Kidney capillary endothelial cell (primary cell): ENCODE results near the gene TUBGCP3.

Source experiments
- DNase-seq: peaks from one replicate; pipeline ENCODE4 v3.0.0-alpha.2; 2018; ENCODE audit warnings: low spot score

Gene TUBGCP3

DNA sequence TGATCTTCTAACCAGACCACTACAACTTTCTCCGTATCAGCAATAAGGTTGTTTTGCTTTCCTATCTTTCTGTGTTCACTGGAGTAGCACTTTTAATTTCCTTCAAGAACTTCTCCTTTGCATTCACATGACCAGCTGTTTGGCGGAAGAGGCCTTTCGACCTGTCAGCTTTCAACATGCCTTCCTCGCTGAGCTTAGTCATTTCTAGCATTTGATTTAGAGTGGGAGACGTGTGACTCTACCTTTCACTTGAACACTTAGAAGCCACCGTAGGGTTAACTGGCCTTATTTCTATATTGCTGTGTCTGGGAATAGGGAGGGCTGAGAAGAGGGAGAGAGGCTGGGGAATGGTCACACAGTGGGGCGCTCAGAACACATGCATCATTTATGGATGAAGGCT is 104.7 kb downstream of the TUBGCP3 start:
- no peak for DNase-seq

DNA sequence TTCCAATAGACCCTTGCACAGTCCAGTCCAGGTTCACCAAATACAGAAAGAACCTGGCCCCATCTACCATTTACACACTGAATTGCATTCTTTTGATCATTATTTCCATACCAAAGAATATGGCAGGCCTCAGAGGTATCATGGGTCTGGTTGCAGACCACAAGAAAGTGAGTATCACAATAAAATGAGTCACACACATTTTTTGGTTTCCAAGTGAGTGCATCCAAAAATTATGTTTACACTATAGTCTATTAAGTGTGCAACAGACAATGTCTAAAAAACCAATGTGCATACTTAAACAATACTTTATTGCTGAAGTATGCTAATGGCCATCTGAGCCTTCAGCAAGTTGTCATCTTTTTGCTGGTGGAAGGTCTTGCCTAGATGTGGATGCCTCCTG is 106.5 kb downstream of the TUBGCP3 start:
- no peak for DNase-seq

DNA sequence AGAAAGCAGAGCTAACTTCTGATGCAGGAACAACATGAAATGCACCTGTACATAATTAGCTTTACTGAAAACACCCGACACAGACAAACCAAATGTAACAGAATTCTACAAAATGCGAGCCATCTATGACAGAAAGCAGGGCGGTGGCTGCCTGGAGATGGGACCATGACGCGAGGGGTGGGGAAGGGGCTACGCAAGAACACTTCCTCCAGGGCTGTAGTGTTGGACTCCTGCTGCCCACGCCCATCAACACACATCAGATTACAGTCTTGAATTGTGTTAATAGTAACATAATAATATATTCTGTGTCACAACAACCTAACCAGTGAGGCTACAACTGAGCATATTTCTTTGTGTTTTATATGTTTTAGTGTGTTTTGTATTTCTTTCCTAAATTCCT is 108.6 kb downstream of the TUBGCP3 start:
- DNase-seq = no peak

DNA sequence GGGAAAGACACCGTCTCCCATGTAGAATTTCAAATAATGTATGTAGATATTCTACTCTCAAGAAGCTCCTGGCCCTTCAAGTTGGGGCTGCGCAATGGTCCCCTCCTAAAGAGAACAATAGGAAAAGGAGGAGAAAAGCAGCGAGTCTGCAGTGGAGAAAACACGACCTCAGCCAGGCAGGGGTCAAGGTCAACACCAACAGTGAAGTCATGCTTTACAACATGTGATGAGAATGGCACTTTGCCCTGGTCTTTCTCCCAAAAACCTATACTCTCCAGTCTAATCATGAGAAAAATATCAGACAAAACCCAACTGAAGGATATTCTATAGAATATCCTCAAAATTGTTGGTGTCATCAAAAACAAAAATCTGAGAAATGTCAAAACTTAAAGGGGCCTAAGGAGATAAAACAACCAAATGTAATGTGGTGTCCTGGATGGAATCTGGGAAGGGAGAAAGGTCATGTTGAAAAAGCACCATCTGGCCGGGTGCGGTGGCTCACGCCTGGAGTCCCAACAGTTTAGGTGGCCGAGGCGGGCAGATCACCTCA is 110.8 kb downstream of the TUBGCP3 start:
- no peak for DNase-seq

DNA sequence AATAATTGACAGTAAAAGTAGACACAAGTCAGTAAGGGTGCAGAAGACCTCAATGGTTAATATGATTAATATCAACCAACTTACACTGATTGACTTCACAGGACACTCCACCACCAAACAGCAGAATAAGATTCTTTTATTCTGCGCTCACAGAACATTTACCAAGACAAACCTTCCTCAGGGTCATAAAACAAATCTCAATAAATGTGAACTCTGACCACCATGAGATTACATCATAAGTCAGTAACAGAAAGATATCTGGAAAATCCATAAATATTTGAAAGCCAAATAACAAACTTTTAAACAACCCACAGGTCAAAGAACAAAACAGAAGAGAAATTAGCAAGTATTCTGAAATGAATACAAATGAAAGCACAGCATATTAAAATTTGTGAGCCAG is 112.1 kb downstream of the TUBGCP3 start:
- DNase-seq = no peak

- no peak for DNase-seq
These were observed 113.1 kb downstream of the TUBGCP3 start for GRCh38 chr13:112474869-112475268.

DNA sequence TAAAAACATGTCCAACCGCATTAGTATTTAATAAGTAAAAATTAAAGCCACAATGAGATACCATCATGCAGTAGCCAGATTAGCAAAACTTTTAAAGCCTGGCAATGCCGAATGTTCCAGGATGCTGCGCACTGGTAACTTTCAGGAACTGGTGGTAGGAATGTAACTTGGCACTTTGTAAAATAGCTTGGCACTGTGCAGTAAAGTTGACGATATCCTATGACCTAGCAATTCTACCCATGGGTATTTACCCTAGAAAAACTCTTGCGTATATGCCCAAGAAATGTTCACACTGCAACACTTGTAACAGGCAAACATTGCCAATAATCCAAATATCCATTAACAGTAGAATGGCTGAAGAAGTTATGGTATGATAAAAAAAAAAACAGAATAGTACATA is 114.1 kb downstream of the TUBGCP3 start:
- no peak for DNase-seq

GRCh38 chr13:112469071-112469745 is 118.7 kb downstream of the TUBGCP3 start:
- no peak for DNase-seq

DNA sequence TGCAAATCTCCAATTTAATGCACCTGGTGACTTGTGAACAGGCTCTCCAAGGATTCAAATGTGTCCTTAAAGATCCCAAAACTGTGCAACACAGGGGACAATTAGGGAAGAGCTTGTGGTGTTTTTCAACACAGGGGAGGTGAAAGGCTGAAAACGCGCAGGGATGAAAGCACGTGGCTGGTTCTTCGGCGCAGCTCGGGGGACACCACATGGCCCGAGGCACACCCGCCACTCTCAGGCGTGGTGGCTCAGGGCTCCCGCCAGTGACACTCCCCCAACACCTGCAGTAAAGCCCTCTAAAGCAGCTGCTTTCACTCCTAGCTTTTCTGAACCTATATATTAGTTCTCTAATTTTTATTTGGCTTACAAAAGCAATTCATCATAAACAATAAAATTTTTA is 119.9 kb downstream of the TUBGCP3 start:
- DNase-seq = no peak

- DNase-seq = no peak
These were observed 120.7 kb downstream of the TUBGCP3 start for GRCh38 chr13:112467236-112467635.

GRCh38 chr13:112466132-112467058 is 121.6 kb downstream of the TUBGCP3 start:
- DNase-seq = no peak

GRCh38 chr13:112465251-112466131 is 122.5 kb downstream of the TUBGCP3 start:
- DNase-seq = no peak

DNA sequence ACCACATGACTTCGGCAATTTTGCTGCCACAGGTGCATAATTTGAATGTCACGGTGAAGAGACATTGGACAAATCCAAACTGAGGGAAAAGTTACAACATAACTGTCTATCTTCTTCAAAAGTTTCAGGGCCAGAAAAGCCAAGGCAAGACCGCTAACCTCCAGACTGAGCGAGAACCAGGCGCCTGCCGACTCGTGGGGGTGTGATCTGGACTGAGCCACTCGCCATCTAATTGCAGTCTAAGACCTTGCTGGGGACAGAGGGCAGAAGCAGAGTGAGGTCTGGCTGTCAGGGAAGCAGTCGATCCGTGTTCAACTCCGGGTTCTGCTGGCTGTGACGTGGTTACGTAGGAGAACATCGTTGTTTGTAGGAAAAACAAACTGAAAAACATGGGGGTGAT is 123.2 kb downstream of the TUBGCP3 start:
- no peak for DNase-seq

DNA sequence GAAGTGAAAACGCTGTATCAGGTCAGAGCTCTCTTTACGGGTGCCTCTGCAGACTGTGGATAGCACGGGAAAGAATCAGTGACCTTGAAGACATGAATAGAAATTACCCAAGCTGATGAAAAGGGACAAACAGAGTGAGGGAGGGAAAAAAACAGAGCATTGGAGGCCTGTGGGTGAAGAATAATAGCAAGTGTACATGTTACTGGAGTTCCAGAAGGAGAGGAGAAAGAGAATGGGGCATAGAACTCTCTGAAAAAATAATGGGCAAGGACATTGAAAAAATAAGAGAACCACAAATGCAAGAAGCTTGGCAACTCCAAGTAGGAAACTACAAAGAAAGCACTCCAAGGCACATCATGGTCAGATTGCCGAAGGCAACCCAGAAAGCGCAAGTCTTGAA is 125.5 kb downstream of the TUBGCP3 start:
- no peak for DNase-seq

- DNase-seq = no peak
These were observed 130.5 kb downstream of the TUBGCP3 start for GRCh38 chr13:112457485-112457884.

- no peak for DNase-seq
These were observed 130.9 kb downstream of the TUBGCP3 start for GRCh38 chr13:112457081-112457480.

DNA sequence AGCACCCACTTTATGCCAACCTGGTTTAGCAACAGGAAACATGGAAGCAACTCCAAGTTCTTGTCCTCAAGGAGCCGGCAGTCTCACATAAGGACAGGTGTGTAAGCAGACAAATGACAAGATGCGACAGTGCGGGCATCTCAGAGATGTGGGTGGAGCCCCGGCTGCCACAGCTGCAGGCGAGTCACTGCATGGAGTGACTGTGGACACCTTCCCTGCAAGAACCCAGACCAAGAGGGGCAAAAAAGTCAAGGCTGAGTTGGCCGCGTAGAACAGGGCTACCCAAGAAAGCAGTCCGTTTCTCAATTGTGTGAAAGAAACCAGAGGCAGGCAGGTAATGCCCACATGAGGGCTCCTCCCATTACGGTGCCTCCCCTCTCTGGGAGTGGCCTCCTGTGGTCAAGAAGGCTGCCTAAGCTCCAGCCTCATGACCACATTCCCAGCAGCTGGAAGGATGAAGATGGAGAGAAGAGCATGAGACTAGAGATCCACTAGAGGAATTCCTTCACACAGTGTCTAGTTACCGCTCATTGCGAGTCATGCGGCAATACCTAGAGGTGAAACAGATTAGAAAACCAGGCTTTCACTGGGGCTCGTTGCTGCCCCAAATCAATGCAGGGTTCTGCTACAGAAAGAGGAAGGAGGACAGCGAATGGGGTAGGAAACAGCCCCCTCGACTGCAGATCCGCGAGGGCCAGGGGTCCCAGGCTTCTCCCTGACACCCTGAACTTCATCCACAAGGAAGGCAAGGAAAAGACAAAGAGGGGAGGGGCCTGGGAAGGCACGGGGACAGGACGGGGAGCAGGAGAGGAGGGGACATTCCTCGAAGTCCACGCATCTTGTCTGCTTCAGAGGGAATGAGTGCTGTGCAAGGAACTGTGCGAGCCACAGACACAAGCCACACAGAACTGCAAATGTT is 131.6 kb downstream of the TUBGCP3 start:
- no peak for DNase-seq

- DNase-seq = no peak
These were observed 132.4 kb downstream of the TUBGCP3 start for GRCh38 chr13:112455476-112456059.

DNA sequence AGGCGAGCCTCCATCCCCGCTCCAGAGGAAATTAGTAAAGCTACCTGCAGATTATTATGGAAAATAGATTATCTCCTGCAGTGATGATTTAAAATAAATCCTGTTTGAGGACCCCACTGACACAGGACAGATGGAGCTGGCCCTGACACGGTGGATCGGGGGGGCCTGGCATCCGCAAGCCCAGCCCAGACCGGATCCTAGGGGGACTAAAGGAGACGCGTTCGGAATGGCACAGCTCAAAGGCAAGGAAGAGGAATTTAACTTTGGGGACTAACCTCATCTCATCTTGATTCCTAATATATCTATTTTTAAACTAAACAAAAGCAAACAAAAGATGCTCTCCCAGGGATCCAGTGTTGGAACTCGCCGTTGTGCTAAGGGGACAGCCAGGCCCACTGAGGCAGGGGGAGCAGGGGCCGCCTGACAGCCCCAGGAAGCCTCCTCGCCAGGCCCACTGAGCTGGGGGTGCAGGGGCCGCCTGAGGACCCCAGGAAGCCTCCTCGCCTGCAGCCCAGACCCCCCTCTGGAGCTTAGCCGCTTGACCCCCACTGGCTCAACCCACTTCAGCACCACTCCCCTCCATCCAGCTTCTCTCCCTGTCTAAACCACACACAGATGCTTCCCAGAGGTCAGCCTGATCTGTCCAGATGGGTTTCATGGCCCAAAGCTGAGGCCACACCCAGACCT is 133.2 kb downstream of the TUBGCP3 start:
- no peak for DNase-seq
